ENCODE measurements around the gene DENND4B. TPM values are rescaled to one million over a fixed set of nuclear protein-coding genes. Genes with fewer than 3 reads are reported as not detected.

The DENND4B gene
- total RNA-seq, 1 donor, result 27.5 TPM

DNA sequence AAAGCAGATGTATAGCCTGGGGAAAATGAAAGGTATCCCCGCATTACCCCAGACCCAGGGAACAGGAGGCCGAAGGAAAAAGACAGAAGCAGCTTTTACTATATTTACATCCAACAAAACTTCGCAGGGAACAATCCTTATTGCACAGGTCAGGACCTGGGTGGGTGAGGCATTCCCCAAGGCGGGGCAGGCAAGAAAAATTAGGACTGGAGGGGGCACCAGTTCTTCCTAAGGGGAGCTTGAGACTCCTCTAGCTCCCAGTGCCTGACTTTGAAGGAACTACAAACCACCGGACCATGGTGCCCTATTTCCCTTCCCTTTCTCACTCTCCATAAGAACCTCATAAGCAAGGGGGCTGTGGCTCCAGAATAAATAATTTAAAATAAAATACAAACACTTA lies 17.1 kb downstream of the DENND4B start:
- Histone ChIP-seq H4K20me1 (ENCODE audit: insufficient read depth, low read length) (no peaks in the 10 kb centered on the region), H3K79me2 (ENCODE audit: insufficient read depth, low read length) (no peaks in the 10 kb centered on the region), H3K9me3 (ENCODE audit: low read depth, low read length) (no peaks in the 10 kb centered on the region), H3K4me3 (ENCODE audit: insufficient read depth, low read length) (no peak overlapping the region), H3K27me3 (ENCODE audit: insufficient read depth, low read length) (no peaks in the 10 kb centered on the region), H3K27ac (ENCODE audit: low read depth, low read length) (no peak overlapping the region), H3K36me3 (ENCODE audit: insufficient read depth, low read length) (peaks cover 17% of the 10 kb centered on the region), H3K4me1 (ENCODE audit: insufficient read depth, low read length) (peaks cover 12% of the 10 kb centered on the region), H3K4me2 (ENCODE audit: insufficient read depth, low read length) (no peak overlapping the region), H2AFZ (ENCODE audit: low read length) (no peak overlapping the region)
- DNase-seq (ENCODE audit: insufficient read length, low spot score, missing footprints), result peak; percentile 57
- TF ChIP-seq, protein P1, sequence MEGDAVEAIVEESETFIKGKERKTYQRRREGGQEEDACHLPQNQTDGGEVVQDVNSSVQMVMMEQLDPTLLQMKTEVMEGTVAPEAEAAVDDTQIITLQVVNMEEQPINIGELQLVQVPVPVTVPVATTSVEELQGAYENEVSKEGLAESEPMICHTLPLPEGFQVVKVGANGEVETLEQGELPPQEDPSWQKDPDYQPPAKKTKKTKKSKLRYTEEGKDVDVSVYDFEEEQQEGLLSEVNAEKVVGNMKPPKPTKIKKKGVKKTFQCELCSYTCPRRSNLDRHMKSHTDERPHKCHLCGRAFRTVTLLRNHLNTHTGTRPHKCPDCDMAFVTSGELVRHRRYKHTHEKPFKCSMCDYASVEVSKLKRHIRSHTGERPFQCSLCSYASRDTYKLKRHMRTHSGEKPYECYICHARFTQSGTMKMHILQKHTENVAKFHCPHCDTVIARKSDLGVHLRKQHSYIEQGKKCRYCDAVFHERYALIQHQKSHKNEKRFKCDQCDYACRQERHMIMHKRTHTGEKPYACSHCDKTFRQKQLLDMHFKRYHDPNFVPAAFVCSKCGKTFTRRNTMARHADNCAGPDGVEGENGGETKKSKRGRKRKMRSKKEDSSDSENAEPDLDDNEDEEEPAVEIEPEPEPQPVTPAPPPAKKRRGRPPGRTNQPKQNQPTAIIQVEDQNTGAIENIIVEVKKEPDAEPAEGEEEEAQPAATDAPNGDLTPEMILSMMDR (IDR thresholded peaks at IDR 0.05; ENCODE audit: extremely low read depth, low read depth, low read length), result no peak

DNA sequence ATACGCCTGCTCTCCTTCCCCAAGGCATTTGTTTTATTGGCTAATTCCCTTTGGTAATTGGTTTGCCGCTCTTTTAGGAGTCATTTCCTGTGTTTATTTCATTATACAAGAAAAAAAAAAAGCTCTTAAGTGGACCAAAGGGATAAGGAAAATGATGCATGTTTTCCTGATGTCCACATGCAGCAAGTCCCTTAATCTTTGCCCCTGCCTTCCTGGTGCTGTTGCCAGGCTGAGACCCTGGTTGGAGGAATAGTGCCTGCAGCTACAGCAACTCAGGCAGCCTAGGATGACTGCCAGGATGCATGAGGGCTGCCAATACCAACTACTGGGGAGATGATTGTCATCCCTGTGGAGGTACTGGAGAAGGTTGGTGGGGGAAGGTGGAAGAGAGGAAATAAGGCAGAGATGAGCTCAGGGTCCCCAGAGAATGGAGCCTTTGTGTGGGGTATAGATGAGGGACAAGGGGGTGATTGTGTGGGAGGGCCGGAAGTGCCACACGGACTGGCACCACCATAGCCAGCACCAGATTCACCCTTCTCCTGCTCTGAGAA lies 17.7 kb downstream of the DENND4B start:
- TF ChIP-seq, protein P1 (IDR thresholded peaks at IDR 0.05; ENCODE audit: extremely low read depth, low read depth, low read length), result no peak
- H3K27ac ChIP-seq (ENCODE audit: low read depth, low read length), result no peak overlapping the region

DNA sequence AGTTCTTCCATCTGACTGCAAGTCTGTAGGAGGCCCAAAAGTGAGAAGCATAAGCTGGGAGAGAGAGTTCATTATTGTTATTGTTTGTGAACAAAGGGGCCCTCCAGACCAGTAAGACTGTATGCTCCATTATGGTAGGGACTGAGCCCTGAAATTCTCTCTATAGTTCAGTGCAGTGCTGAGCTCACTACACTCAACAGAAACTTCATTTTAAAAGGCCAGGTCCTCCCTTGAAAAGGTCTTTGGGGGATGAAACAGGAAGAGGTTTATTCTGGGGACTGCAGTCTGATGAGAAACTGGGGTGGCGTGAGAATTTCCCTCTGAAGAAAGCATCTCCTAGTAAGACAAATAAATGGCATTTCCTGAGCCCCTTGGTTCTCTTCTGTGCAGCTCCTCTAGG lies 18.3 kb downstream of the DENND4B start:
- no peak overlapping the region for H3K4me2 ChIP-seq (ENCODE audit: insufficient read depth, low read length)
- H3K36me3 ChIP-seq (ENCODE audit: insufficient read depth, low read length), result peaks cover 8% of the 10 kb centered on the region
- no peak overlapping the region for H3K27ac ChIP-seq (ENCODE audit: low read depth, low read length)
- H2AFZ ChIP-seq (ENCODE audit: low read length), result no peak overlapping the region
- no peaks in the 10 kb centered on the region for H3K27me3 ChIP-seq (ENCODE audit: insufficient read depth, low read length)
- H4K20me1 ChIP-seq (ENCODE audit: insufficient read depth, low read length), result no peaks in the 10 kb centered on the region
- no peak for DNase-seq (ENCODE audit: insufficient read length, low spot score, missing footprints)
- TF ChIP-seq, protein P1 (IDR thresholded peaks at IDR 0.05; ENCODE audit: extremely low read depth, low read depth, low read length), result no peak
- H3K79me2 ChIP-seq (ENCODE audit: insufficient read depth, low read length), result no peaks in the 10 kb centered on the region
- H3K9me3 ChIP-seq (ENCODE audit: low read depth, low read length), result no peaks in the 10 kb centered on the region
- peaks cover 23% of the 10 kb centered on the region for H3K4me1 ChIP-seq (ENCODE audit: insufficient read depth, low read length)
- no peak overlapping the region for H3K4me3 ChIP-seq (ENCODE audit: insufficient read depth, low read length)

More for the DNA sequence above, 17.7 kb downstream of the DENND4B start:
- no peak overlapping the region for H2AFZ ChIP-seq (ENCODE audit: low read length)
- H3K27me3 ChIP-seq (ENCODE audit: insufficient read depth, low read length), result no peaks in the 10 kb centered on the region
- H3K9me3 ChIP-seq (ENCODE audit: low read depth, low read length), result no peaks in the 10 kb centered on the region
- H3K79me2 ChIP-seq (ENCODE audit: insufficient read depth, low read length), result no peaks in the 10 kb centered on the region
- peaks cover 12% of the 10 kb centered on the region for H3K36me3 ChIP-seq (ENCODE audit: insufficient read depth, low read length)
- H3K4me2 ChIP-seq (ENCODE audit: insufficient read depth, low read length), result no peak overlapping the region
- DNase-seq (ENCODE audit: insufficient read length, low spot score, missing footprints), result peak; percentile 87
- no peaks in the 10 kb centered on the region for H4K20me1 ChIP-seq (ENCODE audit: insufficient read depth, low read length)
- H3K4me3 ChIP-seq (ENCODE audit: insufficient read depth, low read length), result no peak overlapping the region
- peaks cover 16% of the 10 kb centered on the region for H3K4me1 ChIP-seq (ENCODE audit: insufficient read depth, low read length)

DNA sequence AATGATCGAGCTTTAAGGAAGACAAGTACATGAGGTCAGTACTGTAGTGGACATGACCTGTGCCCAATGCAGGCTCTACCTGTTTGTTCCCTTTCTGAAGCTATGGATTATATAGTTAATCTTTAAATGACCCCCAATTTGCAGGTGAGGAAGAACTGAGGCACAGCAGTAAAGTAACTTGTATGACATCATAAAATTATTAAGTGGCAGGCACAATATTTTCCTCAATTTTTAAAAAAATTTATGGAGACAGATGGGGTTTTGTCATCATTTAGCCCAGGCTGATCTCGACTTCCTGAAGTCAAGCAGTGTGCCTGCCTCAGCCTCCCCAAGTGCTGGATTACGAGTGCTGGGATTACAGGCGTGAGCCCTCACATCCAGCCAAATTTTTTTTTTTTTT lies 20.1 kb downstream of the DENND4B start:
- TF ChIP-seq, protein P1 (IDR thresholded peaks at IDR 0.05; ENCODE audit: extremely low read depth, low read depth, low read length), result no peak
- no peak overlapping the region for H2AFZ ChIP-seq (ENCODE audit: low read length)
- no peaks in the 10 kb centered on the region for H3K27me3 ChIP-seq (ENCODE audit: insufficient read depth, low read length)
- no peak for DNase-seq (ENCODE audit: insufficient read length, low spot score, missing footprints)
- H3K27ac ChIP-seq (ENCODE audit: low read depth, low read length), result no peak overlapping the region
- H3K79me2 ChIP-seq (ENCODE audit: insufficient read depth, low read length), result peaks cover 11% of the 10 kb centered on the region
- H3K36me3 ChIP-seq (ENCODE audit: insufficient read depth, low read length), result peaks cover 5% of the 10 kb centered on the region
- no peaks in the 10 kb centered on the region for H3K9me3 ChIP-seq (ENCODE audit: low read depth, low read length)
- H3K4me2 ChIP-seq (ENCODE audit: insufficient read depth, low read length), result no peak overlapping the region
- H4K20me1 ChIP-seq (ENCODE audit: insufficient read depth, low read length), result peaks cover 6% of the 10 kb centered on the region
- H3K4me1 ChIP-seq (ENCODE audit: insufficient read depth, low read length), result peaks cover 30% of the 10 kb centered on the region
- no peak overlapping the region for H3K4me3 ChIP-seq (ENCODE audit: insufficient read depth, low read length)

Measured in osteoblast (primary cell).